ENCODE results near the gene ACBD6. TPM values are rescaled to one million over a fixed set of nuclear protein-coding genes. Genes with fewer than 3 reads are reported as not detected.

The ACBD6 gene
- total and polyA plus RNA-seq, 2 of the 4 experiments (the other 2 are of a cell fraction): 52.5 to 59.1 TPM

- in situ Hi-C loops (cut with MboI; ENCODE audit: low sequenced_read_pairs): loop anchor here (25.0 kb wide), 1 partner anchor 897 kb away; no protein-coding TSS in a partner anchor
- H3K79me1 ChIP-seq (ENCODE audit: low read depth in 1 of 2, low read length in 2 of 2): no peaks in the 10 kb centered on the region
- no peaks in the 10 kb centered on the region for H3K9me3 ChIP-seq (ENCODE audit: control insufficient read depth, insufficient read depth, low read length)
- H3K4me1 ChIP-seq (ENCODE audit: control insufficient read depth, insufficient read depth, low read length): peaks cover 2% of the 10 kb centered on the region; the same call in 1 of the 2 replicates
- H4K91ac ChIP-seq (ENCODE audit: insufficient read depth, low read depth, low read length): no peak overlapping the region
- DNase-seq (no peak), ATAC-seq (ENCODE audit: low read depth) (no peak)
- no peak overlapping the region for H2AK5ac ChIP-seq (ENCODE audit: low read depth, low read length)
- no peak overlapping the region for H2AFZ ChIP-seq (replicated peaks; ENCODE audit: low read length, poor library complexity)
- POLR2A ChIA-PET (ENCODE audit: unreplicated experiment): no interaction called here
- TF ChIP-seq BHLHE40 (IDR thresholded peaks at IDR 0.05; ENCODE audit: low read depth, low read length): no peak
- TF ChIP-seq NFE2L2 (IDR thresholded peaks at IDR 0.05; ENCODE audit: low read depth, low read length): no peak
- TF ChIP-seq RCOR1 (IDR thresholded peaks at IDR 0.05; ENCODE audit: insufficient replicate concordance, low read length): no peak
- no peak for TF ChIP-seq CTCF (conservative IDR thresholded peaks at IDR 0.05; ENCODE audit: low read depth, low read length)
- no peak for TF ChIP-seq RFX5 (IDR thresholded peaks at IDR 0.05; ENCODE audit: low read depth, low read length)
- TF ChIP-seq, protein P1, sequence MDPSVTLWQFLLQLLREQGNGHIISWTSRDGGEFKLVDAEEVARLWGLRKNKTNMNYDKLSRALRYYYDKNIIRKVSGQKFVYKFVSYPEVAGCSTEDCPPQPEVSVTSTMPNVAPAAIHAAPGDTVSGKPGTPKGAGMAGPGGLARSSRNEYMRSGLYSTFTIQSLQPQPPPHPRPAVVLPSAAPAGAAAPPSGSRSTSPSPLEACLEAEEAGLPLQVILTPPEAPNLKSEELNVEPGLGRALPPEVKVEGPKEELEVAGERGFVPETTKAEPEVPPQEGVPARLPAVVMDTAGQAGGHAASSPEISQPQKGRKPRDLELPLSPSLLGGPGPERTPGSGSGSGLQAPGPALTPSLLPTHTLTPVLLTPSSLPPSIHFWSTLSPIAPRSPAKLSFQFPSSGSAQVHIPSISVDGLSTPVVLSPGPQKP (IDR thresholded peaks at IDR 0.05; ENCODE audit: borderline replicate concordance, low read depth, low read length): no peak
- H4K5ac ChIP-seq (ENCODE audit: low read depth, low read length): no peak overlapping the region
- CTCF ChIA-PET: no interaction called here
- BruUV-seq (replicated peaks): no TSS peak
- WGBS, 2 experiments (ENCODE audit: extremely low coverage in 2 of 2, insufficient read length in 1 of 2): no CpG with 5 or more reads among the region's 9 CpGs
- intact Hi-C loops (cut with micrococcal nuclease): no loop called here
- H3K56ac ChIP-seq (ENCODE audit: extremely low read depth, insufficient read depth, low read length): no peak overlapping the region
- H3K18ac ChIP-seq (ENCODE audit: low read depth, low read length): no peak overlapping the region
- dilution Hi-C loops (cut with HindIII; ENCODE audit: low sequenced_read_pairs, unreplicated experiment): no loop called here
- H3K9me1 ChIP-seq (ENCODE audit: insufficient read depth, low read length): peaks cover 3% of the 10 kb centered on the region; the same call in 1 of the 2 replicates
- no peak overlapping the region for H3K9ac ChIP-seq (ENCODE audit: low read depth, low read length)
- H3K23ac ChIP-seq (ENCODE audit: low read depth, low read length): no peak overlapping the region
- no peak overlapping the region for H3K4me3 ChIP-seq (ENCODE audit: insufficient read depth, low read depth, low read length)
- H3K4me2 ChIP-seq (ENCODE audit: low read depth, low read length): no peak overlapping the region
- no peak overlapping the region for H2BK5ac ChIP-seq (ENCODE audit: low read depth, low read length, poor library complexity, severe bottlenecking)
- peaks cover 6% of the 10 kb centered on the region; the same call in 1 of the 2 replicates for H3K27me3 ChIP-seq (ENCODE audit: control insufficient read depth, insufficient read depth, low read length)
- H2AK9ac ChIP-seq (replicated peaks; ENCODE audit: low read depth, low read length, poor library complexity): no peak overlapping the region
- no peak overlapping the region for H3K14ac ChIP-seq (replicated peaks; ENCODE audit: low read depth, low read length)
- H4K8ac ChIP-seq (ENCODE audit: low read depth in 2 of 2, low read length in 2 of 2): no peak overlapping the region
- no peak overlapping the region for H2BK15ac ChIP-seq (ENCODE audit: low read depth, low read length)
- H3K27ac ChIP-seq (ENCODE audit: insufficient read depth, low read length): no peak overlapping the region
- no peak overlapping the region for H2BK120ac ChIP-seq (ENCODE audit: low read depth, low read length)
- H4K20me1 ChIP-seq (ENCODE audit: insufficient read depth, low read length): no peaks in the 10 kb centered on the region; the same call in 1 of the 2 replicates
- no peak overlapping the region for H3K4ac ChIP-seq (ENCODE audit: low read depth, low read length)
- no peak overlapping the region for H2BK20ac ChIP-seq (ENCODE audit: low read depth, low read length)
- no peaks in the 10 kb centered on the region for H3K36me3 ChIP-seq (ENCODE audit: control insufficient read depth, insufficient read depth, low read length)
These were observed 237.2 kb downstream of the ACBD6 start for GRCh38 chr1:180265201-180265600.
